ENCODE results near the gene GOLGA8Q.
"Not testable (repeated sequence)": the region's sequence is repeated elsewhere in the genome, so short reads cannot be mapped to it uniquely, and the experiment has no call there.

The GOLGA8Q gene

GRCh38 chr15:30551750-30552149 lies at the start of gene GOLGA8Q:
TSS of gene GOLGA8Q (plus strand) at chr15:30552050. CDS start at chr15:30552078, 28 bp downstream.
- DNase-seq: not testable (repeated sequence)

- not testable (repeated sequence) for DNase-seq
These were observed 48.7 kb upstream of the GOLGA8Q start for GRCh38 chr15:30502904-30503781.

GRCh38 chr15:30504162-30504843 lies 47.5 kb upstream of the GOLGA8Q start:
- not testable (repeated sequence) for DNase-seq

GRCh38 chr15:30514545-30514944 lies 37.3 kb upstream of the GOLGA8Q start:
- DNase-seq: not testable (repeated sequence)

GRCh38 chr15:30523453-30524243 lies 28.2 kb upstream of the GOLGA8Q start:
- DNase-seq: not testable (repeated sequence)

- not testable (repeated sequence) for DNase-seq
These were observed 25.9 kb upstream of the GOLGA8Q start for GRCh38 chr15:30525912-30526311.

- not testable (repeated sequence) for DNase-seq
These were observed 22.8 kb upstream of the GOLGA8Q start for GRCh38 chr15:30529049-30529448.

- not testable (repeated sequence) for DNase-seq
These were observed 15.1 kb downstream of the GOLGA8Q start for GRCh38 chr15:30566949-30567348.

GRCh38 chr15:30573012-30573491 lies 21.2 kb downstream of the GOLGA8Q start:
- not testable (repeated sequence) for DNase-seq

GRCh38 chr15:30579394-30579970 lies 27.6 kb downstream of the GOLGA8Q start:
- not testable (repeated sequence) for DNase-seq

GRCh38 chr15:30580716-30581115 lies 28.9 kb downstream of the GOLGA8Q start:
- DNase-seq: not testable (repeated sequence)

- not testable (repeated sequence) for DNase-seq
These were observed 47.1 kb downstream of the GOLGA8Q start for GRCh38 chr15:30598953-30599352.

GRCh38 chr15:30603796-30604195 lies 51.9 kb downstream of the GOLGA8Q start, which contains the start of gene GOLGA8H:
TSS of gene GOLGA8H (plus strand) at chr15:30604028. CDS start at chr15:30604126, 98 bp downstream.
- DNase-seq: not testable (repeated sequence)

Measured in NCI-H1105 treated with DMSO at 0.1 percent for 48 hours (cell line).